Glutamatergic neuron (in vitro differentiated cells): ENCODE results near the gene ECHS1. TPM values are rescaled to one million over a fixed set of nuclear protein-coding genes. Genes with fewer than 3 reads are reported as not detected.
A peak's percentile ranks its signal among the peaks of the same experiment; 100 is the strongest.

Experiments used
- DNase-seq: peaks from one replicate; pipeline ENCODE4 v3.0.0; 2022
- H3K27ac Mint-ChIP-seq: one replicate; pipeline ENCODE4 v1.8.0; 2020; ENCODE audit warnings: mild to moderate bottlenecking, mixed read lengths, inconsistent platforms; ENCODE audit not compliant: unreplicated experiment
- H3K27me3 Mint-ChIP-seq: one replicate; pipeline ENCODE4 v1.8.0; 2020; ENCODE audit warnings: mild to moderate bottlenecking, moderate library complexity, mixed read lengths, inconsistent platforms; ENCODE audit not compliant: unreplicated experiment
- H3K36me3 Mint-ChIP-seq: one replicate; pipeline ENCODE4 v1.8.0; 2020; ENCODE audit warnings: mild to moderate bottlenecking, mixed read lengths, inconsistent platforms; ENCODE audit not compliant: unreplicated experiment
- H3K4me1 Mint-ChIP-seq: one replicate; pipeline ENCODE4 v1.8.0; 2020; ENCODE audit warnings: mild to moderate bottlenecking, low read depth, mixed read lengths, inconsistent platforms; ENCODE audit not compliant: unreplicated experiment
- H3K4me3 Mint-ChIP-seq: one replicate; pipeline ENCODE4 v1.8.0; 2020; ENCODE audit warnings: mild to moderate bottlenecking, mixed read lengths, inconsistent platforms; ENCODE audit not compliant: unreplicated experiment
- H3K9me3 Mint-ChIP-seq: one replicate; pipeline ENCODE4 v1.8.0; 2020; ENCODE audit warnings: mild to moderate bottlenecking, moderate library complexity, mixed read lengths, inconsistent platforms; ENCODE audit not compliant: unreplicated experiment
- long read RNA-seq: library from polyadenylated mRNA; unstranded; transcript quantifications from one replicate; pipeline ENCODE4 v2.0.0, GENCODE V29; 2020; ENCODE audit not compliant: unreplicated experiment
- total RNA-seq: library from RNA; stranded (reverse); fragmentation: NEBNext Ultra II Directional; extraction: Animal tissue kit (Norgen Biotek cat#: 25700); gene quantifications from one replicate; pipeline ENCODE4 v1.2.1, GENCODE V29; 2021; ENCODE audit not compliant: unreplicated experiment
- TF ChIP-seq, protein P1 (sequence below): fragments of 200-600 bp; sonication (generic); IDR thresholded peaks from one replicate; pipeline ENCODE4 v1.5.0; 2021; ENCODE audit not compliant: partially characterized antibody, unreplicated experiment

The ECHS1 gene
- 64.2 TPM for total RNA-seq
- long read RNA-seq, transcript ECHS1-201 (8 exons, 1,617 nt) = major isoform, 182 of 189 reads
- long read RNA-seq, partial matches to known transcripts = 3 of 189 reads
- long read RNA-seq, other reads (novel, unspliced or antisense) = 4 of 189 reads

GRCh38 chr10:133373174-133374090 lies at the start of gene ECHS1:
ECHS1 (minus strand) TSS chr10:133373354; CDS start chr10:133373333, 21 bp downstream.
- peak; percentile 99 for DNase-seq
- TF ChIP-seq, protein P1, sequence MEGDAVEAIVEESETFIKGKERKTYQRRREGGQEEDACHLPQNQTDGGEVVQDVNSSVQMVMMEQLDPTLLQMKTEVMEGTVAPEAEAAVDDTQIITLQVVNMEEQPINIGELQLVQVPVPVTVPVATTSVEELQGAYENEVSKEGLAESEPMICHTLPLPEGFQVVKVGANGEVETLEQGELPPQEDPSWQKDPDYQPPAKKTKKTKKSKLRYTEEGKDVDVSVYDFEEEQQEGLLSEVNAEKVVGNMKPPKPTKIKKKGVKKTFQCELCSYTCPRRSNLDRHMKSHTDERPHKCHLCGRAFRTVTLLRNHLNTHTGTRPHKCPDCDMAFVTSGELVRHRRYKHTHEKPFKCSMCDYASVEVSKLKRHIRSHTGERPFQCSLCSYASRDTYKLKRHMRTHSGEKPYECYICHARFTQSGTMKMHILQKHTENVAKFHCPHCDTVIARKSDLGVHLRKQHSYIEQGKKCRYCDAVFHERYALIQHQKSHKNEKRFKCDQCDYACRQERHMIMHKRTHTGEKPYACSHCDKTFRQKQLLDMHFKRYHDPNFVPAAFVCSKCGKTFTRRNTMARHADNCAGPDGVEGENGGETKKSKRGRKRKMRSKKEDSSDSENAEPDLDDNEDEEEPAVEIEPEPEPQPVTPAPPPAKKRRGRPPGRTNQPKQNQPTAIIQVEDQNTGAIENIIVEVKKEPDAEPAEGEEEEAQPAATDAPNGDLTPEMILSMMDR = no peak
- peaks cover 6% of the 10 kb centered on the region for H3K4me1 Mint-ChIP-seq
- peaks cover 14% of the 10 kb centered on the region for H3K27me3 Mint-ChIP-seq
- H3K9me3 Mint-ChIP-seq = peaks cover 11% of the 10 kb centered on the region
- H3K4me3 Mint-ChIP-seq = peak within 1 kb of the TSS; percentile 89
- H3K27ac Mint-ChIP-seq = peak within 1 kb of the TSS; percentile 73
- H3K36me3 Mint-ChIP-seq = peaks cover 8% of the 10 kb centered on the region

- DNase-seq = no peak
- Mint-ChIP-seq H3K4me3 (no peak overlapping the region), H3K9me3 (peaks cover 6% of the 10 kb centered on the region), H3K36me3 (no peaks in the 10 kb centered on the region), H3K27ac (no peak overlapping the region), H3K27me3 (peaks cover 8% of the 10 kb centered on the region), H3K4me1 (no peaks in the 10 kb centered on the region)
- TF ChIP-seq, protein P1 = no peak
These were observed 49.2 kb upstream of the ECHS1 start for GRCh38 chr10:133422223-133422806.

DNA sequence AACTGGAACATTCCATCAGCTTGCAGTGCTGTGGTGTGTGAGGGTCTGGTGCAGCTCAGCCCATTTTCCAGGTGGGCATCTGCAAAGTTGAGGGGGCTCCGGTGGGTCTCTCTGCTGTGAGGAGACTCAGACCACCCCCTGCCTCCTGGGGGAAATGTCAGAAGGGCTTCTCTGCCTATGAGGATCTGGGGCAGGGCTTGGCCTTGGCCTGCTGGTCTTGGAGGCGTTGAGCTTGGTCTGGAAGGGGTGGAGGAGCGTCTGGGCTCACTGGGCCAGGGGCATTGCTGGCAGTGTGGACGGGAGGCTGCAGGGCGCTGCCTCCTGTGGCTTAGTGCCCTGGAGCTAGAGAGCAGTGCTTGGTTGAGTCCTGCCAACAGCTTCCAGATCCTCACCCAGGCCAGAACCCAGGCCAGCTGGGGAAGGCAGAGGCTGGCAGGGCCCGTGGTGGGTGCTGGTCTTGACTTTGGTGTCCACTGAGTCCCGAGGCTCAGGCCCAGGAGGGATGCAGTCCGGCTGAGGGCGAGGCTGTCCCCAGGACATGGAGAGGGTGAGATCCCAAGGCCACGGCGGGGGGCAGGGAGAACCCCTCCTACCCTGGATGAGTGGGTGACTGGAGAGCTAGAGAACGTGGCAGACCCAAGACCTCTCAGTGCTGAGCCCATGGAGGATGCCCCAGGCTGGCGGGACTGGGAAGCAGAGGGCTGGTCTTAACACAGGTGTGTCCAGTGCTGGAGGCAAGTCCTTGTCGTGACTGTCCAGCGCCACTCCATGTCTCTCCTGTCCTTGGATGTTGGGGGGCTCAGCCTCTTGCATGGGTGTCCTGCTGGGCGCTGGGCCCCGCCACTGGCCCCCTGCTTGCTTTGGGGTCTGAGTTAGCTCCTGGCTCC lies 48.4 kb upstream of the ECHS1 start:
- Mint-ChIP-seq H3K4me3 (no peak overlapping the region), H3K9me3 (peaks cover 6% of the 10 kb centered on the region)
- TF ChIP-seq, protein P1 = no peak

DNA sequence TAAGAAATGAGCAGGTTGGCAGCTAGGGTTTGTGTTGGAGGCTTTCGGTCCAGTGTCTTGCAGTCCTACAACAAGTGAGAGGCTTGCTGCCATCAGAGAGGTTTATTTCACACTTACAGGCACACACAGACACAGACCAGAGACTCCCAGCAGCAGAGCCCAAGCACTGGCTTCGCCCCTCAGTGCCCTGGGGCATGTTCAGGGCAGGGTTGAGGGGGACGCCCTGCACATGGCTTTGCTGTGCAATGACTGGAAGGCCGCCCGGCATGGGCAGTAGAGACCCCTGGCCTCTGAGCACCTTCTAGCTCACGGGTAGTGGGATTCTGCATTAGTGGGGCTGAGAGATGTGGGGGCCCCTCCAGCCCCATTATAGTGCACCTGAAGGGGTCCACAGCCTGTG lies 47.4 kb upstream of the ECHS1 start:
- H3K4me1 Mint-ChIP-seq = no peaks in the 10 kb centered on the region
- TF ChIP-seq, protein P1 = no peak
- H3K27ac Mint-ChIP-seq = no peak overlapping the region
- H3K36me3 Mint-ChIP-seq = peaks cover 7% of the 10 kb centered on the region
- no peak for DNase-seq
- H3K27me3 Mint-ChIP-seq = peaks cover 9% of the 10 kb centered on the region
- no peak overlapping the region for H3K4me3 Mint-ChIP-seq
- H3K9me3 Mint-ChIP-seq = peaks cover 12% of the 10 kb centered on the region

More for the DNA sequence above, 48.4 kb upstream of the ECHS1 start:
- no peak for DNase-seq
- Mint-ChIP-seq H3K36me3 (no peaks in the 10 kb centered on the region), H3K27ac (no peak overlapping the region), H3K27me3 (peaks cover 8% of the 10 kb centered on the region), H3K4me1 (no peaks in the 10 kb centered on the region)
